ENCODE measurements around the gene SFT2D3. TPM values are rescaled to one million over a fixed set of nuclear protein-coding genes. Genes with fewer than 3 reads are reported as not detected.

The SFT2D3 gene
- total and polyA plus RNA-seq, 2 of the 13 experiments (the other 11 are each of a cell fraction or from before 2014, with no cell fraction given) = 8.3 to 9.4 TPM

DNA sequence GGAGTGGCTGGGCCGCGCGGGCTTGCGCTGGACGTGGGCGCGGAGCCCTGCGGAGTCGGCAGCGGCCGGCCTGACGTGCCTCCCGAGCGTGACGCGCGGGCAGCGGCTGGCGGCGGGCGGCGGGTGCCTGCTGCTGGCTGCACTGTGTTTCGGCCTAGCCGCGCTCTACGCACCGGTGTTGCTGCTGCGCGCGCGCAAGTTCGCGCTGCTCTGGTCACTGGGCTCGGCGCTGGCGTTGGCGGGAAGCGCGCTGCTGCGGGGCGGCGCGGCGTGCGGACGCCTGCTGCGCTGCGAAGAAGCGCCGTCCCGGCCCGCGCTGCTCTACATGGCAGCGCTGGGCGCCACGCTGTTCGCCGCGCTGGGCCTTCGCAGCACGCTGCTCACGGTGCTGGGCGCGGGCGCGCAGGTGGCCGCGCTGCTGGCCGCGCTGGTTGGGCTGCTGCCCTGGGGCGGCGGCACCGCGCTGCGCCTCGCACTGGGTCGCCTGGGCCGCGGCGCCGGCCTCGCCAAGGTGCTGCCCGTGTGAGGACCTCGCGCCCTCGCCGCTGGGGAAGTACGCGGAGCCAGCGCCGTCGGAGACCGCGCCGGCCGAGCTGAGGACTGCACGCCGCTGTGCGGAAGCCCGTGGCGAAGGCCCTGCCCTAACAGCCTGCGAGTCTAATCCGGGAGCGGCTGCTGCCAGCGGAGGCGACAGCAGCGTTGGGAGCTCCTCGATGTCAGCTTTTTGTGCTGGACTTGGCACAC lies 526 bp downstream of the SFT2D3 start (continued):
- TF ChIP-seq, protein P1, sequence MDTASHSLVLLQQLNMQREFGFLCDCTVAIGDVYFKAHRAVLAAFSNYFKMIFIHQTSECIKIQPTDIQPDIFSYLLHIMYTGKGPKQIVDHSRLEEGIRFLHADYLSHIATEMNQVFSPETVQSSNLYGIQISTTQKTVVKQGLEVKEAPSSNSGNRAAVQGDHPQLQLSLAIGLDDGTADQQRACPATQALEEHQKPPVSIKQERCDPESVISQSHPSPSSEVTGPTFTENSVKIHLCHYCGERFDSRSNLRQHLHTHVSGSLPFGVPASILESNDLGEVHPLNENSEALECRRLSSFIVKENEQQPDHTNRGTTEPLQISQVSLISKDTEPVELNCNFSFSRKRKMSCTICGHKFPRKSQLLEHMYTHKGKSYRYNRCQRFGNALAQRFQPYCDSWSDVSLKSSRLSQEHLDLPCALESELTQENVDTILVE (CRISPR knock-in tag; IDR thresholded peaks at IDR 0.05) = no peak
- TF ChIP-seq, protein P2, sequence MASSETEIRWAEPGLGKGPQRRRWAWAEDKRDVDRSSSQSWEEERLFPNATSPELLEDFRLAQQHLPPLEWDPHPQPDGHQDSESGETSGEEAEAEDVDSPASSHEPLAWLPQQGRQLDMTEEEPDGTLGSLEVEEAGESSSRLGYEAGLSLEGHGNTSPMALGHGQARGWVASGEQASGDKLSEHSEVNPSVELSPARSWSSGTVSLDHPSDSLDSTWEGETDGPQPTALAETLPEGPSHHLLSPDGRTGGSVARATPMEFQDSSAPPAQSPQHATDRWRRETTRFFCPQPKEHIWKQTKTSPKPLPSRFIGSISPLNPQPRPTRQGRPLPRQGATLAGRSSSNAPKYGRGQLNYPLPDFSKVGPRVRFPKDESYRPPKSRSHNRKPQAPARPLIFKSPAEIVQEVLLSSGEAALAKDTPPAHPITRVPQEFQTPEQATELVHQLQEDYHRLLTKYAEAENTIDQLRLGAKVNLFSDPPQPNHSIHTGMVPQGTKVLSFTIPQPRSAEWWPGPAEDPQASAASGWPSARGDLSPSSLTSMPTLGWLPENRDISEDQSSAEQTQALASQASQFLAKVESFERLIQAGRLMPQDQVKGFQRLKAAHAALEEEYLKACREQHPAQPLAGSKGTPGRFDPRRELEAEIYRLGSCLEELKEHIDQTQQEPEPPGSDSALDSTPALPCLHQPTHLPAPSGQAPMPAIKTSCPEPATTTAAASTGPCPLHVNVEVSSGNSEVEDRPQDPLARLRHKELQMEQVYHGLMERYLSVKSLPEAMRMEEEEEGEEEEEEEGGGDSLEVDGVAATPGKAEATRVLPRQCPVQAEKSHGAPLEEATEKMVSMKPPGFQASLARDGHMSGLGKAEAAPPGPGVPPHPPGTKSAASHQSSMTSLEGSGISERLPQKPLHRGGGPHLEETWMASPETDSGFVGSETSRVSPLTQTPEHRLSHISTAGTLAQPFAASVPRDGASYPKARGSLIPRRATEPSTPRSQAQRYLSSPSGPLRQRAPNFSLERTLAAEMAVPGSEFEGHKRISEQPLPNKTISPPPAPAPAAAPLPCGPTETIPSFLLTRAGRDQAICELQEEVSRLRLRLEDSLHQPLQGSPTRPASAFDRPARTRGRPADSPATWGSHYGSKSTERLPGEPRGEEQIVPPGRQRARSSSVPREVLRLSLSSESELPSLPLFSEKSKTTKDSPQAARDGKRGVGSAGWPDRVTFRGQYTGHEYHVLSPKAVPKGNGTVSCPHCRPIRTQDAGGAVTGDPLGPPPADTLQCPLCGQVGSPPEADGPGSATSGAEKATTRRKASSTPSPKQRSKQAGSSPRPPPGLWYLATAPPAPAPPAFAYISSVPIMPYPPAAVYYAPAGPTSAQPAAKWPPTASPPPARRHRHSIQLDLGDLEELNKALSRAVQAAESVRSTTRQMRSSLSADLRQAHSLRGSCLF (CRISPR knock-in tag; IDR thresholded peaks at IDR 0.05; ENCODE audit: borderline replicate concordance) = peak; percentile 71; the same call in 1 of the 2 replicates
- peak; percentile 94; the same call in 1 of the 2 replicates for TF ChIP-seq ZNF337 (CRISPR knock-in tag; IDR thresholded peaks at IDR 0.05; ENCODE audit: borderline replicate concordance, low read depth)
- no peak for TF ChIP-seq ZNF652 (CRISPR knock-in tag; IDR thresholded peaks at IDR 0.05; ENCODE audit: borderline replicate concordance, low read depth)
- peak; percentile 83 for TF ChIP-seq ZFX (CRISPR knock-in tag; IDR thresholded peaks at IDR 0.05; ENCODE audit: low read depth)
- TF ChIP-seq ELF1 (CRISPR knock-in tag; IDR thresholded peaks at IDR 0.05) = peak; percentile 68
- no peak; the same call in 1 of the 2 replicates for TF ChIP-seq ISX (CRISPR knock-in tag; conservative IDR thresholded peaks at IDR 0.05)
- TF ChIP-seq HES4 (CRISPR knock-in tag; IDR thresholded peaks at IDR 0.05; ENCODE audit: borderline replicate concordance) = no peak
- TF ChIP-seq ZNF20 (CRISPR knock-in tag; IDR thresholded peaks at IDR 0.05) = no peak
- no peak for TF ChIP-seq ZNF180 (CRISPR knock-in tag; IDR thresholded peaks at IDR 0.05; ENCODE audit: borderline replicate concordance, low read depth)
- peak; percentile 37; the same call in 1 of the 2 replicates for TF ChIP-seq FOSL2 (CRISPR knock-in tag; IDR thresholded peaks at IDR 0.05)
- TF ChIP-seq ZNF547 (CRISPR knock-in tag; IDR thresholded peaks at IDR 0.05) = peak; percentile 87
- TF ChIP-seq, protein P3, sequence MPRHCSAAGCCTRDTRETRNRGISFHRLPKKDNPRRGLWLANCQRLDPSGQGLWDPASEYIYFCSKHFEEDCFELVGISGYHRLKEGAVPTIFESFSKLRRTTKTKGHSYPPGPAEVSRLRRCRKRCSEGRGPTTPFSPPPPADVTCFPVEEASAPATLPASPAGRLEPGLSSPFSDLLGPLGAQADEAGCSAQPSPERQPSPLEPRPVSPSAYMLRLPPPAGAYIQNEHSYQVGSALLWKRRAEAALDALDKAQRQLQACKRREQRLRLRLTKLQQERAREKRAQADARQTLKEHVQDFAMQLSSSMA (CRISPR knock-in tag; IDR thresholded peaks at IDR 0.05) = peak; percentile 80; the same call in 1 of the 2 replicates
- TF ChIP-seq, protein P4, sequence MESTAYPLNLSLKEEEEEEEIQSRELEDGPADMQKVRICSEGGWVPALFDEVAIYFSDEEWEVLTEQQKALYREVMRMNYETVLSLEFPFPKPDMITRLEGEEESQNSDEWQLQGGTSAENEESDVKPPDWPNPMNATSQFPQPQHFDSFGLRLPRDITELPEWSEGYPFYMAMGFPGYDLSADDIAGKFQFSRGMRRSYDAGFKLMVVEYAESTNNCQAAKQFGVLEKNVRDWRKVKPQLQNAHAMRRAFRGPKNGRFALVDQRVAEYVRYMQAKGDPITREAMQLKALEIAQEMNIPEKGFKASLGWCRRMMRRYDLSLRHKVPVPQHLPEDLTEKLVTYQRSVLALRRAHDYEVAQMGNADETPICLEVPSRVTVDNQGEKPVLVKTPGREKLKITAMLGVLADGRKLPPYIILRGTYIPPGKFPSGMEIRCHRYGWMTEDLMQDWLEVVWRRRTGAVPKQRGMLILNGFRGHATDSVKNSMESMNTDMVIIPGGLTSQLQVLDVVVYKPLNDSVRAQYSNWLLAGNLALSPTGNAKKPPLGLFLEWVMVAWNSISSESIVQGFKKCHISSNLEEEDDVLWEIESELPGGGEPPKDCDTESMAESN (CRISPR knock-in tag; conservative IDR thresholded peaks at IDR 0.05) = peak; percentile 82
- no peak for TF ChIP-seq ZNF354B (CRISPR knock-in tag; IDR thresholded peaks at IDR 0.05)
- peak; percentile 87; the same call in 1 of the 2 replicates for TF ChIP-seq MEIS2 (CRISPR knock-in tag; IDR thresholded peaks at IDR 0.05)
- TF ChIP-seq REPIN1 (CRISPR knock-in tag; IDR thresholded peaks at IDR 0.05; ENCODE audit: borderline replicate concordance, low read depth) = peak; percentile 72; the same call in 1 of the 2 replicates
- TF ChIP-seq ZNF883 (CRISPR knock-in tag; IDR thresholded peaks at IDR 0.05; ENCODE audit: not compliant biosample characterization) = peak; percentile 84

Measured in HepG2 (cell line).